Measurements from ENCODE around the gene REEP6. TPM values are rescaled to one million over a fixed set of nuclear protein-coding genes. Genes with fewer than 3 reads are reported as not detected.

REEP6 gene
- total and polyA plus RNA-seq, 2 of the 8 experiments (the other 6 are each of a cell fraction or from before 2014, with no cell fraction given), result 12.6 to 20.7 TPM

DNA sequence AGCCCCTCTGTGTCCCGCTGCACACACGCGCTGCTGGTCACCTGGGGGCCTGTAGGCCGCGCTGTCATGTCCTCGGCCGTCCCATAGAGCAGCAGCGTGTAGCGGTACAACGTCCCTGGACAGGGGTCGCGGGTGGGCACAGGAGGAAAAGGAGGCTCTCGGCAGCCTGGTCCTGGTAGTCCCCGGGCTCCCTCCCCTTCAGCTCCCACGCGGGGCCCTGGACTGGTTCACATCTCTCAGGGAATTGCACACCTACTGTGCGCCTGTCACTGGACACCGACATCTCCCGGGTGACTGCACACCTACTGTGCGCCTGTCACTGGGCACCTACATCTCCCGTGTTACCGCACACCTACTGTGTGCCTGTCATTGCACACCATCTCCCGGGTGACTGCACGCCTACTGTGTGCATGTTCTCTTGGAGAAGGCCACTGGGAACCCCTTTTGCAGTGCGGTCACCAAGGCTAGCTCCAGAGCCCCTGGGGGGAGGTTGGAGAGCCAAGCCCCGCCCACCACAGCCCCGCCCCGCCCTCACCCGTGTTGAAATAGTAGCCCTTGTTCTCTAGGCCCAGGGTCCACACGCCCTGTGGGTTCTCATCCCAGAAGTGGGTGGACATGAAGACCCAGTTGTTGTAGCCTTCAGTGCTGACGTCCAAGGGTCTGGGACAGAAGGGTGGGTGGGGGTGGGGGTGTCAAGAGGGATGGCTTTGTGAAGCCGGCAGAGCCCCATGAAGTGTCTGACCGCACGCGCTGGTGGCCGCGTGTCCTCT is 8.4 kb upstream of the REEP6 start (continued):
- TF ChIP-seq, protein P1, sequence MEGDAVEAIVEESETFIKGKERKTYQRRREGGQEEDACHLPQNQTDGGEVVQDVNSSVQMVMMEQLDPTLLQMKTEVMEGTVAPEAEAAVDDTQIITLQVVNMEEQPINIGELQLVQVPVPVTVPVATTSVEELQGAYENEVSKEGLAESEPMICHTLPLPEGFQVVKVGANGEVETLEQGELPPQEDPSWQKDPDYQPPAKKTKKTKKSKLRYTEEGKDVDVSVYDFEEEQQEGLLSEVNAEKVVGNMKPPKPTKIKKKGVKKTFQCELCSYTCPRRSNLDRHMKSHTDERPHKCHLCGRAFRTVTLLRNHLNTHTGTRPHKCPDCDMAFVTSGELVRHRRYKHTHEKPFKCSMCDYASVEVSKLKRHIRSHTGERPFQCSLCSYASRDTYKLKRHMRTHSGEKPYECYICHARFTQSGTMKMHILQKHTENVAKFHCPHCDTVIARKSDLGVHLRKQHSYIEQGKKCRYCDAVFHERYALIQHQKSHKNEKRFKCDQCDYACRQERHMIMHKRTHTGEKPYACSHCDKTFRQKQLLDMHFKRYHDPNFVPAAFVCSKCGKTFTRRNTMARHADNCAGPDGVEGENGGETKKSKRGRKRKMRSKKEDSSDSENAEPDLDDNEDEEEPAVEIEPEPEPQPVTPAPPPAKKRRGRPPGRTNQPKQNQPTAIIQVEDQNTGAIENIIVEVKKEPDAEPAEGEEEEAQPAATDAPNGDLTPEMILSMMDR (IDR thresholded peaks at IDR 0.05; ENCODE audit: control extremely low read depth in 1 of 3, insufficient read depth in 1 of 3, low read depth in 1 of 3, low read length in 3 of 3), result no peak
- TF ChIP-seq PHF8 (conservative IDR thresholded peaks at IDR 0.05; ENCODE audit: low read depth, low read length), result no peak
- no peak for TF ChIP-seq TAF7 (optimal IDR thresholded peaks at IDR 0.05; ENCODE audit: borderline replicate concordance, low read depth, low read length)
- TF ChIP-seq MAX (IDR thresholded peaks at IDR 0.05), result no peak
- no peak for TF ChIP-seq JUN (IDR thresholded peaks at IDR 0.05; ENCODE audit: low read depth, low read length)
- no peak for TF ChIP-seq FOSL1 (IDR thresholded peaks at IDR 0.05; ENCODE audit: insufficient read depth, low read depth, low read length)

Data from H1 (cell line).